Stimulated activated CD4-positive, alpha-beta T cell treated with anti-CD3 and anti-CD28 coated beads, TNF-alpha, amount 100 ng/mL, for 24 hours (primary cell): ENCODE measurements around the gene ACACA.
"Not testable (repeated sequence)": the region's sequence is repeated elsewhere in the genome, so short reads cannot be mapped to it uniquely, and the experiment has no call there.

Experiments
- DNase-seq, 3 experiments: peaks; one replicate each; pipeline ENCODE4 v3.0.0-alpha.2; 2020; ENCODE audit warnings: low read depth in 3 of 3

Gene ACACA

DNA sequence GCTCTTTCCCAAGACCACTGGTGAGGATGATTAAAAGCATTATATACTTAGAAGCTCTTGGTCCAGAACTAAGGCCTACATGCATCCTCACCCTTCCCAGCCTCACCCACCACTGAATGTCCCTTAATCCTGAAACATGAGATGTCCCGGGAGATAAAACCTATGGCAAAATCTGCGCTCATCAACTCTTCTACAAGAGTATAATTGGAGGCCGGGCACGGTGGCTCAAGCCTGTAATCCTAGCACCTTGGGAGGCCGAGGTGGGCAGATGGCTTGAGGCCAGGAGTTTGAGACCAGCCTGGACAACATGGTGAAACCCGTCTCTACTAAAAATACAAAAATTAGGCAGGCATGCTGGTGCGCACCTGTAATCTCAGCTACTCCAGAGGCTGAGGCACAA lies 13.3 kb downstream of the ACACA start:
- DNase-seq, result no peak

DNA sequence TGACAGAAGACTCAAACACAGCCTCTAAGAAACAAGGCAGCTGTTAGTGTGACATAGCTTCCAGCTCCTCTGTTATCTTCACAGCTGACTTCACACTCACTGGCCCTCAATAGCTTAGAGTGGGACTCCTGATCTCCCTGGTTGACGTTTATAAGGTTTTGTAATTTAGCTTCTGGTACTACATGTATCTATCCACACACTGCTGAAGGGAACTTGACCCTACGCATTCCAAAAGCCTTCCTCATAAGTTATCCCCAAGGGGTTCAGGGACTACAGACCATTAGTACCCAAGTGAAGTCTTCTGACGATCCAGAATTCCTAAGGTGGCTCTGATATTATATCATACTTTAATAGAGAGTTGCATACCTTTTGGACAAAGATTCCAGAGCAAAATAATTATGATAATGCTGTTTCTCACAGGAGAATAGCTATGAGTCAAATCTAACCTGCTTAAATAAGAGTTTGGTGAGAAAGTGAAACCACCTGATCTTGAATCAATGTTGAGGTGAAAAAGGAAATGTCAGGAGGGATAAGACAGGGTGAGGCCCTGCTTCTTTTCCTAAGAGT lies 14.5 kb downstream of the ACACA start:
- no peak for DNase-seq

DNA sequence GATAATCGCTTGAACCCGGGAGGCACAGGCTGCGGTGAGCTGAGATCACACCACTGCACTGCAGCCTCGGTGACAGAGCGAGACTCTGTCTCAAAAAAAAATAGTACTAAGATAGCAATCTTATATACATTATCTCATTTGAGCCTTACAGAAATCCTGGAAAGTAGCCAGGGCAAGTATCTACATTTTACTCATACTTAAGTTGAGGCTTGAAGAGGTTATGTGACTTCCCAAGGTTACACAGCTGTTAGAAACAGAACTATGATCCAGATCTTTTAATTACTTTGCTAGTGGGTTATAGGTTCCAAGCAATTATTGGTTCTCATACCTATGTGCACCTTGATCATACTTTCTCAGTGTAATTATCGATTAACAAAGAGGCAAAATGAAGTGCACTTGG lies 15.5 kb downstream of the ACACA start:
- no peak for DNase-seq

DNA sequence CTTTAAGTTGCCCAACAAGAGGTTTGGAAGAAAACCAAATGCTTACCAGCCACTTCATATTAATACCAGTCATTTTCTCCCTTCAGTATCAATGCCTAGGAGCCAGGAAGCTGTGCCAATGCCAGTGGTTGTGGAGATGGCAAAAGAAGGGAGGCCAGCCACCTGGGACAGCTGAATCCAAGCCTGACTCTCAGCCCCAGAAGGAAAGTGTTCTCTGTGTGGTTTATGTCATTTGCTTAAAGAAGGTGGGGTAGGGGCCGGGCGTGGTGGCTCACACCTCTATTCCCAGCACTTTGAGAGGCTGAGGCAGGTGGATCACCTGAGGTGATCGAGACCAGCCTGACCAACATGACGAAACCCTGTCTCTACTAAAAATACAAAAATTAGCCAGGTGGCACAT lies 17.5 kb downstream of the ACACA start:
- no peak for DNase-seq

DNA sequence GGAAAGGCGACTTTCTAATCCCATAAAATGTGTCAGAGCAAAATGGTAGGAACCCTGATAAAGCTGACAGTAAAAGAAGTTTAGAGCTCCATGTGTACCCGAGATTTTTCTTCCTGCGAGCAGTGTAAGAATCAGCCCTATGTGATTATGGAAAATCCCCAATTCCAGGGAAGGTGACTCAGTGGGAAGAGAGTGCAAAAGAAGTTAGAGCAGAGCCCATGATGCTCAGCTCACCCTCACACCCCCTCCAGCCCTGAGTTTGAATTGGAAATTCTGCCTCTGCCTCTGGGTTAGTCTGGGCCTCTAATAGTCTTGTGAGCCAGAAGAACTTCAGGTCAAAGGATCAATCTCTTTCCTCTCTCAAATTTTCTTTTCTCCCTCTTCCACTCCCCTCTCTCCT lies 18.4 kb downstream of the ACACA start:
- DNase-seq, result no peak

DNA sequence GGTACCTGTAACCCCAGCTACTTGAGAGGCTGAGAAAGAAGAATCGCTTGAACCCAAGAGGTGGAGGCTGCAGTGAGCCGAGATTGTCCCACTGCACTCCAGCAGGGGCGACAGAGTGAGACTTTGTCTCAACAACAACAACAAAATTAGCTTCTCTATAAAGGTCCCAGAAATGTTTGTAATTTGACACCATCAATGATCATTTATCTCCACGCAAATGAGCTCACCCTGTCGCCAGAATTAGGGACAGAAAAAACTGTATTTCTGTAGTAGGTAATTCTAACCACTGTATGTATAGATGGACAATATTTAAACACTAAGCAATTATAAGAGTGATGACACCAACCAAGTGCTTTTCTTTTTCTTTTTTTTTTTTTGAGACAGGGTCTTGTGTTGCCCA lies 20.2 kb downstream of the ACACA start:
- DNase-seq, result no peak

DNA sequence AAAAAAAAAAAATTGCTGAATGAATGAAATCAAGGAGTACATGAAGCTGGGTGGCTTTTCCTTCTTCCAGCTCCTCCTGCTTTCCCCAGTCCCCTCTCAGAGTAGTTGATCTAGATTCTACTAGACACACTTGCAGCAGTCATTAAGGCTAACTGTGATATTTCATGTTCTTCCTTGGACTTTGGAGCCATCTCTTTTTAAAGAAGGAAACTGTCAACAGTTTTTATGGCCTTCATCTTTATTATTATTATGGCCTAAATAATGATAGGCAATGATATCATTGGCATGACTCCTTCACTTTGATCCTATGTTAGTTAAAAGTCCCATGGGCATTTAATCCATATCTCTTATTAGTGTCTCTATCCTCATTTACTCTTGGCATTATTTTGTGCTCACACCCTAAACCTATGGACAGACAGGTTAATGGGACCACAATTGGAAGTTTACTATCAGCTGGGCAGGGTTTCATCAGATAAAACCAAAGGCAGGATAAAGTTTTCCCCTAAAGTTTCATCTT lies 21.1 kb downstream of the ACACA start:
- no peak for DNase-seq

DNA sequence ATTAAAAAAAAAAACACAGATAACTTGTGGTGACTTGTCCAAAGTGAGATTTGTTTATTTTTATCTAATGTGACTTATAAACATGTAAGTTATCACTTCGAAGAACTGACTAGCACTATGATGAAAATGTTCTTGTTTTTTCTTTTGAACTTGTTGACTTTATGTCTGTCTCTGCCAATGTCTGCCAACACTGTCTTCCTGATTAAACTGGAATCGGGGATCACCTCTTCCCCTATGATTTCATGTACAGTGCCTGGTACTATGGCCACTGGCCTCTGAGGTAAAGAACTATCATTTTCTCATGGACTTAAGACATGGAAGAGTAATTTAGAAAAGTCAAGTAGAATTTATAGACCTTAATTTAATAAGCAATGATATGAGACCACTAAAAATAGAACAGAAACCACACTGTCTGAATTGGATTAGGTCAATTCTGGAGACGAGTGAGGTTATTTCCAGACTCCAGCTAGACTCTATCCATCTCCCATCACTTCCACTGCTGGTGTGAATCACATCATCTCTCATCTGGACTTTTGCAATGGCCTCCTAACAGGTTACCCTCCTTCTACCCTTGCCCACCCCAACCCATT lies 22.0 kb downstream of the ACACA start:
- no peak for DNase-seq

DNA sequence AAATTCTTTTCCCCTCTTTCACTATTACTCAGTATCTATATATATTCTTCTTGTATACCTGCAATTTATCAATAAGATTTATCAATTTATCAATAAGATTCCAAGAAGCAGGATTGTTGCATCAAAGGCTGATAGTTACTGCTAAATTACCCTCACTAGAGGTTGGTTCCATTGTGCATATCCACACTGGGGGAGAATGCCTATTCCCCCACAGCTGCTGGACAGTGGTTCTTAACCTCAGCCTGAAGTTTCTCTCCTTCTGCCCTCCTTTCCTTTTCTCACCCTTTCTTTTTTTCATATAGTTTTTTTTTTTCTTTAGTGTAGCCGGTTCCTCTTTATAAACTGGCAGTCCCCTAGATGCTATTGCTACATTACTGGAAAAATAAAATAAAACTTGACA lies 24.6 kb downstream of the ACACA start:
- DNase-seq, result no peak

DNA sequence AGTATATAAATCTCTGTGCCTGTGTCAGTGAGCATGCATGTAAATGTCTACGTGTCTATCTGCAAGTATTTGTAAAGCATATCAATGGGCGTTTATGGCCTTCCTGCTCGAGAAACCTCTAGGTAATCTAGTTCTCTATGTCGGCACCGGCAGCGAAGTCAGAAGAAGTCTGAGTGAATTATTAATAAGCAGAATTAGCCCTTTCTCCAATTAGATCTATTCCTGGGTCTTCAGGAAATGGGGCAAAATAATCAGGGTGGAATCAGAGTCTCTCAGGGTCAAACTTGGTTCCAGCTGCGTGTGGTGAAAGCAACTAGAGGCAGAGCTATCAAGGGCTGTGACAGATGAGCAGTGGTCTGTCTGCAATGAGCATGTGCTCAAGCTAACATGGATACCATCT lies 30.9 kb downstream of the ACACA start, which contains the start of gene C17orf78:
TSS of gene C17orf78 (plus strand) at position 280 of the 400 bp plus-strand sequence. CDS start at position 388, 108 bp downstream.
- no peak for DNase-seq

DNA sequence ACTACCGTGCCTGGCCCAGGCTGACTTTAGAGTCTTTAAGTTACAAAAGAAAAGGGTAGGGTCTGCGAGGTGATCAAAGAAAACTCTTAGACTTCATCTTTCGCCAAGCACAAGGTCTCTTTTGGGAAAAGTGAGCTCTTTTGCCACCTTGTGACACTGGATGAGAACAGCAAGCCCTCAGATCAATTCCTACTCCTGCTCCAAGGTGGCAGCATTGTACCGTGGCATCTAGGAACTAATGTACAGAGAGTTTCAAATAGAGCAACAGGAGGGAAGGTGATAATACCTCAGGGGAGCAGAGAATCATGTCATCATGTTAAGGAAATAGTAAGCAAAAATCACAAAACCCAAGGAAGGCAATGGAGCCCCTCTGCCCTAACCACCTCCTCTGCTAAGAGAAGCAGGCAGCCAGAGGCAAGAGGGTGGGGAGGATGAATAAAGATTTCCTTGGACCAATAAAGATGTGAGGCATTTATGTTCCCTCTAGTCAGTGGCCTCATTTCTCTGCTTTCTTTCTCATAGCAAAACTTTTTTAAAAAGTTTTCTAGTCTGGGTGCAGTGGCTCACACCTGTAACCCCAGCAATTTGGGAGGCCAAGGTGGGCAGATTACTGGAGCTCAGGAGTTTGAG lies 33.0 kb downstream of the ACACA start:
- peak; percentile 30 to 57 (median 54) for DNase-seq

DNA sequence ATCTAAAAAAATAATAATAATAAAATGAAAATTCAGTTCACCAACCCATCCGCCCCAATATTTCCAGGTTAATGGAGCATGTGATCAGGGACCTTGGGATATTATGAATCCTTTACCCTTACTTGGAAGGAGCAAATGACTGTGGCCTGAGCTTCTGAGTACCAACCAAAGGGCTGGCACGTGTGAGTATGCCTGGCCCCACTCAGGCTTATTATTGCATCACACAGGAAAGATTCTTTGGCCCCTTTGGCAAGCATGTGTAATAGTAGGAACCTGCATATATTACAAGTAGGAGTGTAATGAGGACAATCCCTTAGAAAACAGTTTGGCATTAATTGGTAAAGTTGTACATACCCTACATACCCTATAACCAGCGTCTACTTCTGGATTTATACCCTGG lies 38.1 kb downstream of the ACACA start:
- no peak for DNase-seq

DNA sequence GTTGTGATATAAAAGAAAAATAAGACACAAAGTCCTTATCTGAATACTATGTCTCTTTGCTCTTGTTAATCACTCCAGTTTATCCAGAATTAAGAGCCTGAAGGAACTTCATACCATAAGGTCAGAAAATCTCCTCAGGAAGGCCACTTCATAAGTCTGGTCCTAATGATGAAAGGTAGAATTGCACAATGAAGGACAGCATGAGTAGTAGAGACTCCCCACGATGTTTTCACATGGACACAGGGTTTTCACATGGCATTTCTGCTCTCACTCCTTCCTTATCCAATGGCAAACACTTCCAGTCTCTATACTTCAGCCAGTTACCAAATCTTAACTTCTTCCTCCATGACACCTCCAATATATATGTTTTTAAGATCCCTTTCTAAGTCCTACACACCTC lies 41.0 kb downstream of the ACACA start:
- DNase-seq, result no peak

DNA sequence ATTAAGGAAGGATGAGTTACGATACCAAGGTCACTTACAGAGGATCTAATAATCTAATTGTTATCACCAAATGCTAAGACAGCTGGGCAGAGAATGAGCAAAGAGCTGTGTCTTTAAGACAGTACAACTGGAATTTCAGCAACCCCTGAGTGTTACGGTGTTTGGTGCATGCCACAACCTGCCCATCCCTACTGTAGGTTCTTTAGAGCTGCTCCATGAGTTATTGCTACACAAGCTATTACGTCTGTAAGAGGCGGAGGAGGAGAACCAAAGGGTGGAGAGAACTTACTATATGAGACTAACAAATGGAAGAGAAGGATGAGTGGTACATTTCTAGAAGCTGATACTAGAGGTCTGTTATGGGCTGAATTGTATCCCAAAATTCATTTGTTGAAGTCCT lies 45.1 kb downstream of the ACACA start:
- no peak for DNase-seq

DNA sequence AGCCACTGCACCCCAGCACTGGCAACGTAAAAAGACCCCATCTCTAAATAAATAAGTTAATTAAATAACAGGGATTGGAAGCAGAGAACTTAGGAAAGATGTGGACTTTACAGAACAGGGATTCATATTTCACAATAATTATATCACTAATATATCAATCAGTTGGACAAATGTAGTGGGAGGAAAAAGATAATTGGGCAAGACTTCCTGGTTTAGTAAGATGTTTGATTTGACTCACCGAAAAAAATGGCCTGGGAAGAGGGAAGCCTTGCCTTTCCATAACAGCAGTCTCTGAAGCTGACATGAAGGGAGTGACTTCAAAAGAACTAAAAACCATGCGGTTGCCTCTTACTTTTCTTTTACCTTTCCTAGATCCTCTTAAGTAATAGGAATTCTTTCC lies 46.0 kb downstream of the ACACA start:
- no peak for DNase-seq

DNA sequence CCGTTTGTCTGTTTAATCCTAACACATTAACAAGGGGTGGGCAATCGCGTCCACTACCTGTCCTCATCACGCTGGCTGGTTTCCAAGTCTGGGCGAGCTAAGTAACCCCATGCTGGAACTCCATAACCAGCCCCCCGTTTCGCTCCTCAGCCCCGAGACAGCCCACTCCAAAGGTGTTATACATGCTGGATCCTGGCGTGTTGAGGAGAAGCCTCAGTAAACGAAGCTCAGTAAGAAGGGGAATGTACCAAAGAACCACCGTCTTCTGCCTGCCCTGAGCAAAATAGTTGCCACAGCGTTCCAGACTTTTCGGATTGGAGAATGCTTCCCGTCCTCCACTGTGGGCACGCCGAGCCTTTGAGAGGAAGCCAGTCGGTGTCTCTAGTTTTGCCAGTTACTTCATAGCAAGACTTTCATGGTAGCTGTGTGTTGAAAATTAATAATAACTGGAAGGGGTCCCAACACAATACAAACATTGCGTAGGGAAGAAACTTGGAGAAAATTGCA lies 46.9 kb downstream of the ACACA start:
- DNase-seq, result no peak

DNA sequence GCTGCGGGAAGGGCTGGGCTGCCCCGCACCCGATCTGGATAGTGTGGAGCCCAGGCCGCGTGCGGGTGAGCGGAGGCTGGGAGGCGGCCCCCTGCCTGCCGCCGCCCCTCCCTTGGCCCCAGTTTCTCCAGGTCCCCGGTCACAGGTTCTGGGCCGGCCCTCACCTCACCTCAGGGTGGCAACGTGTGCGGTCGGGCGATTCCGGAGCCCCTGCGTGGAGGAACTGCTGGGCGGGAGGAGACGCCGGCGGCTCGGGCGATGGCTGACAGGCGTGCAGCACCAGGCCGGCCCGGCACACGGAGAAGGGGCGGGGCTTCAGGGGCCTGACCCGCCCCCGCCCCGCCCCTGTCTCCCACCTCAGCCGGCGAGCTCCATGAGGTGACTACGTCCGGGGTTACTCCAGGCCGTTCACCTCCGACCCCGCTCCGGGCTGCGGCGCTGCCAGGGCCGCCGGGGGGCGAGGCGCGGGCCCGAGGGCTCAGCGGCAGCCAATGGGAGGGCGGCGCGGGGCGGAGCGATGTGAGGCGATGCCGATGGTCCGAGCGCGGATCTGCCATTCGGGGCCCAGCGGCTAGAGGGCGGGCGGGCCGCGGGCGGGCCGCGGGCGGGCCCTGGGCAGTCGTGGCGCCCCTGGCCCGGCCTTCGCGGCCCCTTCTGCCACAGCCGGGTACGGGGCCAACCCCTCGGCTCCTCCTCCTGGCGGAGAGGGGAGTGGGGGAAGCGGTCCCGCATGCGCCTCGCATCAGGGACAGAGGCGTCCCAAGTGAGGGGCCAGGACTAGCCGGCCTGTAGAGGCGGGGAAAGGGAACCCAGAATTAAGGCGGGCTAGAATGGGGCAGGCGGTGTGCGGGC lies 47.6 kb downstream of the ACACA start:
- peak; percentile 73 to 91 (median 74) for DNase-seq

DNA sequence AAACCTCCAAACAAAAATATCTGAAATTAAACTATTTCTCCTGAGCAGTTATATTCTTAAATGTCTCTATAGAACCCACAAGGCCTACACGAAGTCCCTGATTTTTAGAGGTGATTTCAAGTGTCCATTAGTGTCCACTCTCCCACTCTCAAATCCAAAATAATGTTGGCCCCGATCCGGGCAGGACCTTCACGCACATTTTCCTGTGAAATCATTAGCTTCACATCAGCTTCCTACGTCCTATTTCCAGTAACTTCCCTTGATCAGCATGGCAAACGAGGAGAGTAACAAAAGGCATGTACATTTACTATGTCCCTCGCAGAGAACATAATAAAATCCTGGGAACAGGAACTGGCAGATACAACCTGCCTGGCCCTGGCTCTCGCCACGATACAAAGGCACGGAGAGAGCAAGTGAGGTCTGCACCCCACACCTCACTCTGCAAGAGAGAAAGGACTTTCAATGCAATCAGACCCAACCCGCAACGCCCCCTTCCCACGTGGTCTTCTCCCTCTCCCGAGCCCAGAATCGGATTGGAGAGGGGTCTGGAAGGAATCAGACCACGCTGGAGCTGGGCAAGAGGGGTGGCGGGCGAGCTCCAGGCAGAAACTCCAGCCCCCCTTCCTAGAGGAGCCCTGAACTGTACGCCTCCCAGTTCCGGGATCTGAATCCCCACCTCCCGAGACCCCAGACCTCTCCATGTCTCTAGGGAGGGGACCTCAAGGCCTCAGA lies 48.4 kb downstream of the ACACA start:
- peak; percentile 22 to 48 (median 31) for DNase-seq

DNA sequence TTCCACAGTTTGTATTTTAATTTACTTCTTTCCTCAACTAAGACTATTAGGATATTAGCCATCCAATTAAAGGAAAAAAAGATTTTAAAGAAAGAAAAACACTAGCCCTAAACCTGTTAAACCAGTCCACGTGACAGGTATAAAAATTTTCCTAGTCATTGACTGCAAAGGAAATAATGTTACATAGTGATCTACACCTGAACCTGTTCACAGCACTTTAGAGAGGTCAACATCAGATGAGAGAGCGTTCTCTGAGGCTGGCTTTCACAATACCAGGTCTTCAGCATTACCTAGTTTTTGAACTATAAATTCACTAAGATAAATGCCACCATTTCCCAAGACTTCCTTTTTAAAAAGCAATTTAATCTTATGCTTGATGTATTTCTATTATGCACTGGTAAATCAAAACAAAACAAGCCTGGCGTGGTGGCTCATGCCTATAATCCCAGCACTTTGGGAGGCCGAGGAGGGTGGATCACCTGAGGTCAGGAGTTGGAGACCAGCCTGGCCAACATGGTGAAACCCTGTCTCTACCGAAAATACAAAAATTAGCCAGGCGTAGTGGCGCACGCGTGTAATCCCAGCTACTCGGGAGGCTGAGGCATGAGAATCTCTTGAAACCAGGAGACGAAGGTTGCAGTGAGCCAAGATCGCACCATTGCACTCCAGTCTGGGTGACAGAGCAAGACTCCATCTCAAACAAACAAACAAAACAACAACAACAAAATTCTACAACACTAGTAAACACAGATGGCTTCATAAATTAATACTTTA lies 49.7 kb downstream of the ACACA start:
- DNase-seq, result not testable (repeated sequence)

DNA sequence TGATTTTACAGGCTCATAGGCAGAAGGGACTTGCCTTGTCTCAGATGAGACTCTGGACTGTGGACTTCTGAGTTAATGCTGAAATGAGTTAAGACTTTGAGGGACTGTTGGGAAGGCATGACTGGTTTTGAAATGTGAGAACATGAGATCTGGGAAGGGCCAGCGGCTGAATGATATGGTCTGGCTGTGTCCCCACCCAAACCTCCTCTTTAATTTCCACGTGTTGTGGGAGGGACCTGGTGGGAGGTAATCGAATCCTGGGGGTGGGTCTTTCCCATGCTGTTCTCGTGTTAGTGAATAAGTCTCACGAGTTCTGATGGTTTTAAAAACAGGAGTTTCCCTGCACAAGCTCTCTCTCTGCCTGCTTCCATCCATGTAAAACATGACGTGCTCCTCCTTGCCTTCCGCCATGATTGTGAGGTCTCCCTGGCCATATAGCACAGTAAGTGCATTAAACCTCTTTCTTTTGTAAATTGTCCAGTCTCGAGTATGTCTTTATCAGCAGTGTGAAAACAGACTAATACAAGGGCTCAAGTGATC lies 59.7 kb downstream of the ACACA start:
- not testable (repeated sequence) for DNase-seq
